Measurements from ENCODE around the gene NR2E1.

The NR2E1 gene

GRCh38 chr6:108156180-108156937 is 9.5 kb upstream of the NR2E1 start:
- no peak for DNase-seq (ENCODE audit: low spot score)

- DNase-seq (ENCODE audit: low spot score), result no peak
Measured at GRCh38 chr6:108156938-108157233, 8.9 kb upstream of the NR2E1 start.

- DNase-seq (ENCODE audit: low spot score), result no peak
Measured at GRCh38 chr6:108157234-108157980, 8.4 kb upstream of the NR2E1 start.

- no peak for DNase-seq (ENCODE audit: low spot score)
Measured at GRCh38 chr6:108157981-108158525, 7.8 kb upstream of the NR2E1 start.

GRCh38 chr6:108159981-108160380 is 5.8 kb upstream of the NR2E1 start:
- no peak for DNase-seq (ENCODE audit: low spot score)

GRCh38 chr6:108161724-108162282 is 4.0 kb upstream of the NR2E1 start:
- DNase-seq (ENCODE audit: low spot score), result no peak

GRCh38 chr6:108163267-108163643 is 2.6 kb upstream of the NR2E1 start:
- DNase-seq (ENCODE audit: low spot score), result no peak

GRCh38 chr6:108163644-108164542 is 1.9 kb upstream of the NR2E1 start:
- DNase-seq (ENCODE audit: low spot score), result no peak

- DNase-seq (ENCODE audit: low spot score), result no peak
Measured at GRCh38 chr6:108164543-108164814, 1.3 kb upstream of the NR2E1 start.

GRCh38 chr6:108164815-108165706 is 761 bp upstream of the NR2E1 start:
- no peak for DNase-seq (ENCODE audit: low spot score)

GRCh38 chr6:108166664-108167448 is 1.0 kb downstream of the NR2E1 start:
- no peak for DNase-seq (ENCODE audit: low spot score)

- no peak for DNase-seq (ENCODE audit: low spot score)
Measured at GRCh38 chr6:108167449-108168089, 1.7 kb downstream of the NR2E1 start.

GRCh38 chr6:108168090-108168463 is 2.3 kb downstream of the NR2E1 start:
- DNase-seq (ENCODE audit: low spot score), result no peak

GRCh38 chr6:108168501-108169463 is 3.0 kb downstream of the NR2E1 start:
- no peak for DNase-seq (ENCODE audit: low spot score)

- DNase-seq (ENCODE audit: low spot score), result no peak
Measured at GRCh38 chr6:108169464-108170331, 3.9 kb downstream of the NR2E1 start.

GRCh38 chr6:108170332-108171290 is 4.8 kb downstream of the NR2E1 start:
- no peak for DNase-seq (ENCODE audit: low spot score)

Data from hematopoietic multipotent progenitor cell treated with erythropoietin and hydrocortisone succinate and interleukin-3 and kit ligand, for 15 days (in vitro differentiated cells).